Stimulated activated CD8-positive, alpha-beta memory T cell treated with anti-CD3 and anti-CD28 coated beads, Interleukin-12 subunit alpha, Interleukin-12 subunit beta, amount 100 ng/mL, for 24 hours (primary cell): ENCODE results near the gene PCDHGA7.
"Not testable (repeated sequence)": the region's sequence is repeated elsewhere in the genome, so short reads cannot be mapped to it uniquely, and the experiment has no call there.

Source experiments
- DNase-seq: peaks from one replicate; pipeline ENCODE4 v3.0.0-alpha.2; 2020; ENCODE audit errors: extremely low read depth

Gene PCDHGA7

DNA sequence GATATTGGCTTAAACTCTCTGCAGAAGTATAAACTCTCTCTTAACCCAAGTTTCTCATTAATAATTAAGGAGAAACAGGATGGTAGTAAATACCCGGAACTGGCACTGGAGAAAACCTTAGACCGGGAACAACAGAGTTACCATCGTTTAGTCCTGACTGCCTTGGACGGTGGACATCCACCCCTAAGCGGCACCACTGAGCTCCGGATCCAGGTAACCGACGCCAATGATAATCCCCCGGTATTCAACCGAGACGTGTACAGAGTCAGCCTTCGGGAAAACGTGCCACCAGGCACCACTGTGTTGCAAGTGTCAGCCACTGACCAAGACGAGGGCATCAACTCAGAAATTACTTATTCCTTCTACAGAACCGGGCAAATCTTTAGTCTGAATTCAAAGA, 16.1 kb downstream of the PCDHGA7 start:
- DNase-seq, result no peak

DNA sequence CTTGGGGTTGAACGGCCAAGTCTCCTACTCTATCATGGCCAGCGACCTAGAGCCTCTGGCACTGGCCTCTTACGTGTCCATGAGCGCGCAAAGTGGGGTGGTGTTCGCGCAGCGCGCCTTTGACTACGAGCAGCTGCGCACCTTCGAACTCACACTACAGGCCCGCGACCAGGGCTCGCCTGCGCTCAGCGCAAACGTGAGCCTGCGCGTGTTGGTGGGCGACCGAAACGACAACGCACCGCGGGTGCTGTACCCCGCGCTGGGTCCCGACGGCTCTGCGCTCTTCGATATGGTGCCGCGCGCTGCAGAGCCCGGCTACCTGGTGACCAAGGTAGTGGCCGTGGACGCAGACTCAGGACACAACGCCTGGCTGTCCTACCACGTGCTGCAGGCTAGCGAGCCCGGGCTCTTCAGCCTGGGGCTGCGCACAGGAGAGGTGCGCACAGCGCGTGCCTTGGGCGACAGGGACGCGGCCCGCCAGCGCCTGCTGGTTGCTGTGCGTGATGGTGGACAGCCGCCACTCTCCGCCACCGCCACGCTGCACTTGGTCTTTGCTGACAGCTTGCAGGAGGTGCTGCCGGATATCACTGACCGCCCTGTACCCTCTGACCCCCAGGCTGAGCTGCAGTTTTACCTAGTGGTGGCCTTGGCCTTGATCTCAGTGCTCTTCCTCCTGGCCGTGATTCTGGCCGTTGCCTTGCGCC, 17.2 kb downstream of the PCDHGA7 start:
- no peak for DNase-seq

DNA sequence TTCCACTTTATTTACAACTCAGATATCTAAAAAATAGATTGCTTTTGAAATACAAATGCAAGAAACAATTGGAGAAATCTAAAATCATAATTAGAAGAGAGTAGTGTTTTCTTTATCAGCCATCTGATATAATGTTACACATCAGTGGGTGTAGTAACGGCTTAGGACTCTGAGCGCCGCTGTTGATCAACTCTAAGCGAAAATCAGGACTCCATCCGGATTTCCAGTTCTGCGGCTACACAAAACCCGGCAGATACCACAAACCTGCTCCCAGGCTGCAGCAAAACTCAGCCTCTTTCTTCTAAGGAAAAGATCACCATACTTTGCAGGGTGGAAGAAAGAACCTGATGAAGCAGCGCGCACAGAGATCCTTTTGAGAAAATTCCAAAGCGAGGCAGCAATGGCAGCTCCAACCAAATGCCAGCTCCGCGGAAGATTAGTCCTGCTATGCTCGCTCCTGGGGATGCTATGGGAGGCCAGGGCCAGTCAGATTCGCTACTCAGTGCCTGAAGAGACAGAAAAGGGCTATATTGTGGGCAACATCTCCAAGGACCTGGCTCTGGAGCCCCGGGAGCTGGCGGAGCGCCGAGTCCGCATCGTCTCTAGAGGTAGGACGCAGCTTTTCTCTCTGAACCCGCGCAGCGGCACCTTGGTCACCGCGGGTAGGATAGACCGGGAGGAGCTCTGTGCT, 20.2 kb downstream of the PCDHGA7 start, which contains the start of gene PCDHGA9:
Gene PCDHGA9, plus strand, starts transcription at position 226 of the 691 bp plus-strand sequence. Its CDS starts 175 bp downstream, at position 401.
- no peak for DNase-seq

DNA sequence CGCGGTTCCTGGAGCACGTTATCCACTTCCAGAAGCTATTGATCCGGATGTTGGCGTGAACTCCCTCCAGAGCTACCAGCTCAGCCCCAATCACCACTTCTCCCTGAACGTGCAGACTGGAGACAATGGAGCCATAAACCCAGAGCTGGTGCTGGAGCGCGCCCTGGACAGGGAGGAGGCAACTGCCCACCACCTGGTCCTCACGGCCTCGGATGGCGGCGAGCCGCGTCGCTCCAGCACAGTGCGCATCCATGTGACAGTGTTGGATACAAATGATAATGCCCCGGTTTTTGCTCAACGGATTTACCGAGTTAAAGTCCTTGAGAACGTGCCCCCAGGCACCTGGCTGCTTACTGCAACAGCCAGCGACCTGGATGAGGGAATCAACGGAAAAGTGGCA, 20.8 kb downstream of the PCDHGA7 start:
- no peak for DNase-seq

DNA sequence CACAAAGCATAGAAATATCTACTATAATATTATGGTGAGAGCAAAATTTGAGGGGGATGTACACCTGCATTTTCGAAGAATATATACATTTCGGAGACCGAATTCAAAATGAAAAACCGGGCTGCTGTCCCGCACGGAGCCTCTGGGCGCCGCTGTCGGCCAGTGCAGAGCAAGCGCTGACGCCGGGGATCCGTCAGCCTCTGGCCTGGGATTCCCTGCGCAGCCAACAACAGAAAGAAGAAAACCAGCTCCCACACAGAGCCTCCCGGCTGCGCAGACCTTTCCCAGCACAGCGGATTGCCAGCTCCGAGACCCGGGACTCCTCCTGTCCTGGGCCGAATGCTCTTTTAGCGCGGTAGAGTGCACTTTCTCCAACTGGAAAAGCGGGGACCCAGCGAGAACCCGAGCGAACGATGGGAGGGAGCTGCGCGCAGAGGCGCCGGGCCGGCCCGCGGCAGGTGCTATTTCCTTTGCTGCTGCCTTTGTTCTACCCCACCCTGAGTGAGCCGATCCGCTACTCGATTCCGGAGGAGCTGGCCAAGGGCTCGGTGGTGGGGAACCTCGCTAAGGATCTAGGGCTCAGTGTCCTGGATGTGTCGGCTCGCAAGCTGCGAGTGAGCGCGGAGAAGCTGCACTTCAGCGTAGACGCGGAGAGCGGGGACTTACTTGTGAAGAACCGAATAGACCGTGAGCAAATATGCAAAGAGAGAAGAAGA, 25.4 kb downstream of the PCDHGA7 start, which contains the start of gene PCDHGB6:
Gene PCDHGB6, plus strand, starts transcription at position 232 of the 716 bp plus-strand sequence. Its CDS starts 182 bp downstream, at position 414.
- DNase-seq, result not testable (repeated sequence)

DNA sequence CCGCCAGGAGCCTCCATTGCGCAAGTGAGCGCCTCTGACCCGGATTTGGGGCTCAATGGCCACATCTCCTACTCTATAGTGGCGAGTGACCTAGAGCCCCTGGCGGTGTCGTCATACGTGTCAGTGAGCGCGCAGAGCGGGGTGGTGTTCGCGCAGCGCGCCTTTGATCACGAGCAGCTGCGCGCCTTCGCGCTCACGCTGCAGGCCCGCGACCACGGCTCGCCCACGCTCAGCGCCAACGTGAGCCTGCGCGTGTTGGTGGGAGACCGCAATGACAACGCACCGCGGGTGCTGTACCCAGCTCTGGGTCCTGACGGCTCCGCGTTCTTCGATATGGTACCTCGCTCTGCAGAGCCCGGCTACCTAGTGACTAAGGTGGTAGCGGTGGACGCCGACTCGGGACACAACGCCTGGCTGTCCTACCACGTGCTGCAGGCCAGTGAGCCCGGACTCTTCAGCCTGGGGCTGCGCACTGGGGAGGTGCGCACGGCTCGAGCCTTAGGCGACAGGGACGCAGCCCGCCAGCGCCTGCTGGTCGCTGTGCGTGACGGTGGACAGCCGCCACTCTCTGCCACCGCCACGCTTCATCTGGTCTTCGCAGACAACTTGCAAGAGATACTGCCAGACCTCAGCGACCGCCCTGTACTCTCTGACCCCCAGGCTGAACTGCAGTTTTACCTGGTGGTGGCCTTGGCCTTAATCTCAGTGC, 27.2 kb downstream of the PCDHGA7 start:
- no peak for DNase-seq

DNA sequence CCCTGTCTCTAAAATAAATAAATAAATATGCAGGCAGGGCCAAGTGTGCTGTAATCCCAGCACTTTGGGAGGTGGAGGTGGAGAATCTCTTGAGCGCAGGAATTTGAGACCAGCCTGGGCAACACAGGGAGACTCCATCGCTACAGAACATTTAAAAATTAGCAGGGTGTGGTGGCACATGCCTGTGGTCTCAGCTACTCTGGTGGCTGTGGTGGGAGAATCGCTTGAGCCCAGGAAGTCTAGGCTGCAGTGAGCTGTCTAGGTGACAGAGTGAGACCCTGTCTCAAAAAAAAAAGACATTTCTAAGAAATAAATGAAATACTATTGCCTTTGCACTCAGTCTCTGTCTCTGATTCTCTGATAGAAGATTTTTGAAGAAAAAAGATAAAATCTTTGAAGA, 29.0 kb downstream of the PCDHGA7 start:
- no peak for DNase-seq

DNA sequence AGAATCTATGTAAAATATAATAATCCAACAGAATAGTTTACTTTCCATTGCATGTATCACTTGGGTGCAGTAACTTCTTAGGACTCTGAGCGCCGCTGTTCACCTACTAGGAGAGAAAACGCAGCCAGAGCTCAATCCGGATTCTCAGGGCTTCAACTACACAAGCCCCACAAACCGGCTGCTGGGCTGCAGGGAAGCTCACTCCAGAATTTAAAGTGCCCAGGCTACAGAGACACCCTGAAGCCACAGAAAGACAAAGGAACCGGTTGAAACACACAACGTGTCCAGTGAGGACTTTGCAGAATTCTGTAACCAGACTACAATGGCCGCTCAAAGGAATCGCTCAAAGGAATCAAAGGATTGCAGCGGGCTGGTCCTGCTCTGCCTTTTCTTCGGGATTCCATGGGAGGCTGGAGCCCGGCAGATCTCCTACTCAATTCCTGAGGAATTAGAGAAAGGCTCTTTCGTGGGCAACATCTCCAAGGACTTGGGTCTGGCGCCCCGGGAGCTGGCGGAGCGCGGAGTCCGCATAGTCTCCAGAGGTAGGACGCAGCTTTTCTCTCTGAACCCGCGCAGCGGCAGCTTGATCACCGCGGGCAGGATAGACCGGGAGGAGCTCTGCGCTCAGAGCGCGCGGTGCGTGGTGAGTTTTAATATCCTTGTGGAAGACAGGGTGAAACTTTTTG, 30.5 kb downstream of the PCDHGA7 start, which contains the start of gene PCDHGA10:
Gene PCDHGA10, plus strand, starts transcription at position 134 of the 686 bp plus-strand sequence. Its CDS starts 189 bp downstream, at position 323.
- no peak for DNase-seq

DNA sequence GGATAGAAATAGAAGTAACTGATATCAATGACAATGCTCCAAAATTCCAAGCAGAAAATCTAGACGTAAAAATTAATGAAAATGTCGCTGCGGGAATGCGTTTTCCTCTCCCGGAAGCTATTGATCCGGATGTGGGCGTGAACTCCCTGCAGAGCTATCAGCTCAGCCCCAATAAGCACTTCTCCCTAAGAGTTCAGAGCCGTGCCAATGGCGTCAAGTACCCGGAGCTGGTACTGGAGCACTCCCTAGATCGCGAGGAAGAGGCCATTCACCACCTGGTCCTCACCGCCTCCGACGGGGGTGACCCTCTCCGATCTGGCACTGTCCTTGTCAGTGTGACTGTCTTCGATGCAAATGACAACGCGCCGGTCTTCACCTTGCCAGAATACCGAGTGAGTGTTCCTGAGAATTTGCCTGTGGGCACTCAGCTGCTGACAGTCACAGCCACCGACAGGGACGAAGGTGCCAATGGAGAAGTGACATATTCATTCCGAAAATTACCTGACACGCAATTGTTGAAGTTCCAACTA, 31.1 kb downstream of the PCDHGA7 start:
- no peak for DNase-seq

DNA sequence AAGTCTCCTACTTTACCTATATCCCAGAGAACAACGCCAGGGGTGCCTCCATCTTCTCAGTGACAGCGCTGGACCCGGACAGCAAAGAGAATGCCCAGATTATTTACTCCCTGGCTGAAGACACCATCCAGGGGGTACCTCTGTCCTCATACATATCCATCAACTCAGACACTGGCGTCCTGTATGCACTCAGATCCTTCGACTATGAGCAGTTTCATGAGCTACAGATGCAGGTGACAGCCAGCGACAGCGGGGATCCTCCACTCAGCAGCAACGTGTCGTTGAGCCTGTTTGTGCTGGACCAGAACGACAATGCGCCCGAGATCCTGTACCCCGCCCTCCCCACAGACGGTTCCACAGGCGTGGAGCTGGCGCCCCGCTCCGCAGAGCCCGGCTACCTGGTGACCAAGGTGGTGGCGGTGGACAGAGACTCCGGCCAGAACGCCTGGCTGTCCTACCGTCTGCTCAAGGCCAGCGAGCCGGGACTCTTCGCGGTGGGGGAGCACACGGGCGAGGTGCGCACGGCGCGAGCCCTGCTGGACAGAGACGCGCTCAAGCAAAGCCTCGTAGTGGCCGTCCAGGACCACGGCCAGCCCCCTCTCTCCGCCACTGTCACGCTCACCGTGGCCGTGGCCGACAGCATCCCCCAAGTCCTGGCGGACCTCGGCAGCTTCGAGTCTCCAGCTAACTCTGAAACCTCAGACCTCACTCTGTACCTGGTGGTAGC, 32.2 kb downstream of the PCDHGA7 start:
- not testable (repeated sequence) for DNase-seq

DNA sequence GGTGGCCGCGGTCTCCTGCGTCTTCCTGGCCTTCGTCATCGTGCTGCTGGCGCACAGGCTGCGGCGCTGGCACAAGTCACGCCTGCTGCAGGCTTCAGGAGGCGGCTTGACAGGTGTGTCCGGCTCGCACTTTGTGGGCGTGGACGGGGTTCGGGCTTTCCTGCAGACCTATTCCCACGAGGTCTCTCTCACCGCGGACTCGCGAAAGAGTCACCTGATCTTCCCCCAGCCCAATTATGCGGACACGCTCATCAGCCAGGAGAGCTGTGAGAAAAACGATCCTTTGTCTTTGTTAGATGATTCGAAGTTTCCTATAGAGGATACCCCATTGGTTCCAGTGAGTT, 32.7 kb downstream of the PCDHGA7 start:
- not testable (repeated sequence) for DNase-seq

DNA sequence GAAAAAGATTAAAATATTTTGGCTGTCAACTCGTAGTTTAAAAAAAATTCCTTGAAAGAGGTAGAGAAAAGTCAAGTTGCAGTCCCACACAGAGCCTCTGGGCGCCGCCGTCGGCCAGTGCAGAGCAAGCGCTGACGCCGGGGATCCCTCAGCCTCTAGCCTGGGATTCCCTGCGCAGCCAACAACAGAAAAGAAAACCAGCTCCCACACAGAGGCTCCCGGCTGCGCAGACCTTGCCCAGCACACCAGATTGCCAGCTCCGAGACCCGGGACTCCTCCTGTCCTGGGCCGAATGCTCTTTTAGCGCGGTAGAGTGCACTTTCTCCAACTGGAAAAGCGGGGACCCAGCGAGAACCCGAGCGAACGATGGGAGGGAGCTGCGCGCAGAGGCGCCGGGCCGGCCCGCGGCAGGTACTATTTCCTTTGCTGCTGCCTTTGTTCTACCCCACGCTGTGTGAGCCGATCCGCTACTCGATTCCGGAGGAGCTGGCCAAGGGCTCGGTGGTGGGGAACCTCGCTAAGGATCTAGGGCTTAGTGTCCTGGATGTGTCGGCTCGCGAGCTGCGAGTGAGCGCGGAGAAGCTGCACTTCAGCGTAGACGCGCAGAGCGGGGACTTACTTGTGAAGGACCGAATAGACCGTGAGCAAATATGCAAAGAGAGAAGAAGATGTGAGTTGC, 35.1 kb downstream of the PCDHGA7 start, which contains the start of gene PCDHGB7:
Gene PCDHGB7, plus strand, starts transcription at position 184 of the 679 bp plus-strand sequence. Its CDS starts 183 bp downstream, at position 367.
- not testable (repeated sequence) for DNase-seq

DNA sequence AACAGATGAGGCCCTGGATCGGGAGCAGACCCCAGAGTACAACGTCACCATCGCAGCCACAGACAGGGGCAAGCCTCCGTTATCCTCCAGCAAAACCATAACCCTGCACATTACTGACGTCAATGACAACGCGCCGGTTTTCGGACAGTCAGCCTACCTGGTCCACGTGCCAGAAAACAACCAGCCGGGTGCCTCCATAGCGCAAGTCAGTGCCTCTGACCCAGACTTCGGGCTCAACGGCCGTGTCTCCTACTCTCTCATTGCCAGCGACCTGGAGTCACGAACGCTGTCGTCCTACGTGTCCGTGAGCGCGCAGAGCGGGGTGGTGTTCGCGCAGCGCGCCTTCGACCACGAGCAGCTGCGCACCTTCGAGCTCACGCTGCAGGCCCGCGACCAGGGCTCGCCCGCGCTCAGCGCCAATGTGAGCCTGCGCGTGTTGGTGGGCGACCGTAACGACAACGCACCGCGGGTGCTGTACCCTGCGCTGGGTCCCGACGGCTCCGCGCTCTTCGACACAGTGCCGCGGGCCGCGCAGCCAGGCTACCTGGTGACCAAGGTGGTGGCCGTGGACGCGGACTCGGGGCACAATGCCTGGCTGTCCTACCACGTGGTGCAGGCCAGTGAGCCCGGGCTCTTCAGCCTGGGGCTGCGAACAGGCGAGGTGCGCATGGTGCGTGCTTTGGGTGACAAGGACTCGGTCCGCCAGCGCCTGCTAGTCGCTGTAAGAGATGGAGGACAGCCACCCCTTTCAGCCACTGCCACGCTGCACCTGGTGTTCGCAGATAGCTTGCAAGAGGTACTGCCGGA, 36.7 kb downstream of the PCDHGA7 start:
- DNase-seq, result no peak

DNA sequence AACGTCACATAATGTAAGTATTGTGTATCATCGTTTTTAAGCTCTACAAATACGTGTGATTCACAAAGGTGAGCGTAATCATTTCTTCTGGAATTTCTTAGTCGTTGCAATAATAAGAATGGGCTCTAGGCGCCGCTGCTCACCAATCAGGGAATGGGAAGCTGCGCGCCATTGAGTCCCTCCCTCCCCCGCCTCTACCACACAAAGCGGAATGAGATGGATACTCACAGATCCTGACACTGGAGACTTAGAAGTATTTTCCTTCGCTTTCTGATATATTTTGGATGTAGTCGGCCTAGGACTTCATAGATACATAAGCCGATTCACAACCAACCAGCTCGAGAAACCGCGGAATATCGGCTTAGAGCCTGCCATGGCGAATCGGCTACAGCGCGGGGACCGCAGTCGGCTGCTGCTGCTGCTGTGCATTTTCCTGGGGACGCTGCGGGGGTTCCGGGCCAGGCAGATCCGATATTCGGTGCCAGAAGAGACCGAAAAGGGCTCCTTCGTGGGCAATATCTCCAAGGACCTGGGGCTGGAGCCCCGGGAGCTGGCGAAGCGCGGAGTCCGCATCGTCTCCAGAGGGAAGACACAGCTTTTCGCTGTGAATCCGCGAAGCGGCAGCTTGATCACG, 38.4 kb downstream of the PCDHGA7 start, which contains the start of gene PCDHGA11:
Gene PCDHGA11, plus strand, starts transcription at position 197 of the 634 bp plus-strand sequence. Its CDS starts 177 bp downstream, at position 374.
- DNase-seq, result no peak

DNA sequence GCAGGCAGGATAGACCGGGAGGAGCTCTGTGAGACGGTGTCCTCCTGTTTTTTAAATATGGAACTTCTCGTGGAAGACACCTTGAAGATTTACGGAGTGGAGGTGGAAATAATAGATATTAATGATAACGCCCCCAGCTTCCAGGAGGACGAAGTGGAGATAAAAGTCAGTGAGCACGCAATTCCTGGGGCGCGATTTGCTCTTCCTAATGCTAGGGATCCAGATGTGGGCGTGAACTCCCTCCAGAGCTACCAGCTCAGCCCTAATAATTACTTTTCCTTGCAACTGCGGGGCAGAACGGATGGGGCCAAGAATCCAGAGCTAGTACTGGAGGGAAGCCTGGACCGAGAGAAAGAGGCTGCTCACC, 38.9 kb downstream of the PCDHGA7 start:
- no peak for DNase-seq

DNA sequence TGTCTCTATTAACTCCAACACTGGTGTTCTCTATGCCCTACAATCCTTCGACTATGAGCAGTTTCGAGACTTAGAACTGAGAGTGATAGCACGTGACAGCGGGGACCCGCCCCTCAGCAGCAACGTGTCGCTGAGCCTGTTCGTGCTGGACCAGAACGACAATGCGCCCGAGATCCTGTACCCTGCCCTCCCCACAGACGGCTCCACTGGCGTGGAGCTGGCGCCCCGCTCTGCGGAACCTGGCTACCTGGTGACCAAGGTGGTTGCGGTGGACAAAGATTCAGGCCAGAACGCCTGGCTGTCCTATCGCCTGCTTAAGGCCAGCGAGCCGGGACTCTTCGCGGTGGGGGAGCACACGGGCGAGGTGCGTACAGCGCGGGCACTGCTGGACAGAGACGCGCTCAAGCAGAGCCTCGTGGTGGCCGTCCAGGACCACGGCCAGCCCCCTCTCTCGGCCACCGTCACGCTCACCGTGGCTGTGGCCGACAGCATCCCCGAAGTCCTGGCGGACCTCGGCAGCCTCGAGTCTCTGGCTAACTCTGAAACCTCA, 40.3 kb downstream of the PCDHGA7 start:
- DNase-seq, result no peak

DNA sequence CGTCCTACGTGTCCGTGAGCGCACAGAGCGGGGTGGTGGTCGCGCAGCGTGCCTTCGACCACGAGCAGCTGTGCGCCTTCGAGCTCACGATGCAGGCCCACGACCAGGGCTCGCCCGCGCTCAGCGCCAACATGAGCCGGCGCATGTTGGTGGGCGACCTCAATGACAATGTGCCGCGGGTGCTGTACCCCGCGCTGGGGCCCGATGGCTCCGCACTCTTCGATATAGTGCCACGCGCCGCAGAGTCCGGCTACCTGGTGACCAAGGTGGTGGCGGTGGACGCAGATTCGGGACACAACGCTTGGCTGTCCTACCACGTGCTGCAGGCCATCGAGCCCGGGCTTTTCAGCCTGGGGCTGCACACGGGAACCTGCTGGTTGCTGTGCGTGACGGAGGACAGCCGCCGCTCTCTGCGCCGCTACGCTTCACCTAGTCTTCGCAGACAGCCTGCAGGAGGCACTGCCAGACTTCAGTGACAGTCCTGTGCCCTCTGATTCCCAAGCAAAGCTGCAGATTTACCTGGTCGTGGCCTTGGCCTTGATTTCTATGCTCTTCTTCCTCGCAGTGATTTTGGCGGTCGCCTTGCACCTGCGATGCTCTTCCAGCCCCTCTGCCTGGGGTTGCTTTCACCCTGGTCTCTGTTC, 45.4 kb downstream of the PCDHGA7 start:
- DNase-seq, result no peak
